Measurements from ENCODE around the gene HABP4.
A peak's percentile ranks its signal among the peaks of the same experiment; 100 is the strongest.

Gene HABP4

DNA sequence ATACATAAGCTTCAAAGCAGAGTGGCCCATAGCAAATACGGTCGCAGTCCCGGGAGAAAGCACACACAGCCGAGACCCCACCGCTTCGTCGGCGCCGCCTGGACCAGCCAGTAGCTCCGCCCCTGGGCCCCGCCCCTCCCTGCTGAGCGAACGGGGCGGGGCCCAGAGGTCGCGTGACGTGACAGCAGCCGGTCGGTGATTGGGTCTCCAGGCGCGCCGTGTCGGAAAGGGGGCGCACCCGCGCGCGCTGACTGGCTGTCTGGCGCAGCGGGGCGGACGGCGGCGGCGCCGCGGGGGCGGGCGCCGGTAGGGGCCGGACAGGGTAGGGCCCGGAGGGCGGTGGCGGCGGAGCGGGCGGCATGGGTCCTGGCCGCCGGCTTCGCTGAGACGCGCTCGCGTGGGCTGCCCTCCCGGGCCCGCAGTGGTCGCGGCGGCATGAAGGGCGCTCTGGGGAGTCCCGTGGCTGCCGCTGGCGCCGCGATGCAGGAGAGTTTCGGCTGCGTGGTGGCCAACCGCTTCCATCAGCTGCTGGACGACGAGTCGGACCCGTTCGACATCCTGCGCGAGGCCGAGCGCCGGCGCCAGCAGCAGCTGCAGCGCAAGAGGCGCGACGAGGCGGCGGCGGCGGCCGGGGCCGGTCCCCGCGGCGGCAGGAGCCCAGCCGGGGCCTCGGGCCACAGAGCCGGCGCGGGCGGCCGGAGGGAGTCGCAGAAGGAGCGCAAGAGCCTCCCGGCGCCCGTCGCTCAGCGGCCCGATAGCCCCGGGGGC is at the start of gene HABP4:
Gene HABP4 (plus strand): TSS at position 325 of the 768 bp plus-strand sequence. CDS start 111 bp downstream, at position 436.
- DNase-seq (ENCODE audit: low read depth in 2 of 2), result peak; percentile 87 to 95

GRCh38 chr9:96408409-96409280 is 41.3 kb upstream of the HABP4 start:
- no peak for DNase-seq (ENCODE audit: low read depth in 2 of 2)

- DNase-seq (ENCODE audit: low read depth in 2 of 2), result no peak
Observed at GRCh38 chr9:96411129-96411838, 38.7 kb upstream of the HABP4 start.

DNA sequence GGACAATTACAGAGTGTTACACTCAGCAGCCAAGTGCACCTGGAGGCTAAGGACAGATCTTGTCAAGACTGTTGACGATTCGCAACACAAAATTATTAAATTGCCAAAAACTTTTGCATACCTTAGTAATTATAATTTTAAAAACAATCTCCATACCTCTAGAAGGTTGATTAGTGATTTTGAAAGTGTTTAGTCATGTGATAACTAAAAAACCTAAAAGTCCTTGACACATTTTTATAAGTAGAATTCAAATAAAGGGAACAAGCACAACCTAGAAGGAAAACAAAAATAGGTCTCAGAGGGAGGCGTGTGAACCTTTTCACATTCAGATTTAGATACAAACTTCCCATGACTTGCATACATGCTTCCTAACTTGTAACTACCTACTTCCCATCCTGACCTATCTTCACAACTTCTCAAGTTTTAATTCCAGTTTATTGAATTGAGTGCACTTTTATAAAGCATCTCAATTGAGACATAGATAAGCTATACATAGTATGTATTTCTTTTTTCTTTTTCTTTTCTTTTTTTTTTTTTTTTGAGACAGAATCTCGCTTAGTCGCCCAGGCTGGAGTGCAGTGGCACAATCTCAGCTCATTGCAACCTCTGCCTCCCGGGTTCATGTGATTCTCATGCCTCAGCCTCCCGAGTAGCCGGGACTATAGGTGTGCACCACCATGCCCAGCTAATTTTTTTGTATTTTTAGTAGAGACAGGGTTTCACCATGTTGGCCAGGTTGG is 37.6 kb upstream of the HABP4 start:
- no peak for DNase-seq (ENCODE audit: low read depth in 2 of 2)

- no peak for DNase-seq (ENCODE audit: low read depth in 2 of 2)
Observed at GRCh38 chr9:96413302-96414221, 36.4 kb upstream of the HABP4 start.

DNA sequence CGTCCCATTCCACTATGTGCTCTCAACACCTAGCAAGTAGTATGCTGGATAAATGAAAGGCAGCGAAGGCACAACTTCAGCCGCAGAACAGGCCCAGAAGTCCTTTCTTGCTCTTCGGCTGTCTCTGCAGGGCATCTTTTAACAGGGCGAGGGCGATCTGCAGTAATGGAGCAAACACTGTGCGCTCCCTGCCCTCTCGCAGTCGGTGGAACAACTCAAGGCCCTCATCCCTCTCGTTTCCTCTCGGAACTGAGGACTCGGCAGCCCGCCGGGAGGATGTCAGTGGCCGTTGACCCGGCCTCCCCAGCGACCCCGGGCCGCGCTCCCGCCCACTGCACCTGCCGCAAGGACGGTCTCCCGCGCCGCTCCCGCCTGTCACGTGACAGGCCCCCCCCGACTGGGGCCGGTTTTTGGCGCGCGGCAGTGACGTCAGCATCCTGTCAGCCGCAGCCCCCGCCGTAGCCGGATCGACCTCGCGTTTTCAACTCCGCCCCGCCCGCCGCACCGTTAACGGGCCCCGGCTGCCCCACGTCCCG is 32.9 kb upstream of the HABP4 start:
- DNase-seq (ENCODE audit: low read depth in 2 of 2), result peak; percentile 81 to 86

GRCh38 chr9:96417661-96418082 is 32.3 kb upstream of the HABP4 start:
- DNase-seq (ENCODE audit: low read depth in 2 of 2), result peak; percentile 7 to 15

DNA sequence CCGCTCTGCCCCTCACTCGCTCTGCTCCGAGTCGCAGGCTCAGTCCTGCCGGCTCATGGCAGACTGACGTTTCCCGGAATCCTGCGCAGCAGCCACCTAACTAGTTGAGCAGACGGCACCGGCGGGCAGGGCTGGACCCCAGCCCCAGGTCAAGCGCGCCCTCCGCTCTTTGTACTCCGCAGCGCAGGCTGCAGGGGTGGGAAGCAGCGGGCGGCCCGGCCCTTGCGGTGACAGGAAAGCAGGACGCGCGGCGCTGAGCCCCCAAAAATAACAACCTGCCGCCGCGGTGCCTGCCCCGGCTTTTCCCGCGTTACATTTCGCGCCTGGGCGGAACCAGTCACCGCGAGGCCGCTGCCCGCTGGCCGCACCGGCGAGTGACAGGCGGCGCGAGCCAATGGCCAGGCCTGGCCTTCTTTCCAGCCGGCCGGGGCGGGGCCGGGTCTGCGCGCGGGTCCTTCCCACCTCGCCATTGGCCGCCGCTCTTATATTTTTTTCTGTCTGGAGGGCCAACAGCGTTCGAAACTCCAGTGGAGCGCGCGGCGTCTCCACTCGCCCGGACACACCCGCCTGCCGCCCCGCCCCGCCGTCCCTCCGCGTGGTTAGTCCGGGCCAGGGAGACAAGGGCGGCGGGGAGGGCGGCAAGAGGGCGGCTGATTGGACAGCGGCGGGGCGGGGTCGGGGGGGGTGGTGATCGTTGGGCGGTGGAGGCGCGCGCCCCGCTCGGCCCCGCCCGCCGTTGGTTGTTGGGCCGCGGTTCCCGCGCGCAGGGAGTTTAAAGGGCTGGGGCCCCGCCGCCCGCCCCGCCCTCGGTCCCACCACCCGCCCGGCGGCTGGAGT is 31.7 kb upstream of the HABP4 start, which contains the start of gene ZNF367:
Gene ZNF367 (minus strand): TSS at position 288 of the 837 bp plus-strand sequence. CDS start 338 bp downstream, outside the sequence.
- peak; percentile 91 to 95 for DNase-seq (ENCODE audit: low read depth in 2 of 2)

GRCh38 chr9:96418920-96419690 is 30.9 kb upstream of the HABP4 start:
- peak; percentile 24 to 52 for DNase-seq (ENCODE audit: low read depth in 2 of 2)

DNA sequence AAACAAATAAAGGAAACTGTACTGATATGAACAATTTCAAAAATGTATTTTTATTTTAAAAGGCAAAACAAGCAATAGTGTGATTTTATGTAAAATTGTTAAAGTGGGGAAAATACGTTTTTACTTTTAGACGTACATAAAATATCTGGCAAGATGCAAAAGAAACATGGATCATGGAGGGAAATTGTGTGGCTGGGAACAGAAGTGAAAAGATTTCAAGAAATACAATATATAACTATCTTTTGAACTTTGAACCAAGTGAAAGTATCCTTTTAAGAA is 30.3 kb upstream of the HABP4 start:
- DNase-seq (ENCODE audit: low read depth in 2 of 2), result no peak

DNA sequence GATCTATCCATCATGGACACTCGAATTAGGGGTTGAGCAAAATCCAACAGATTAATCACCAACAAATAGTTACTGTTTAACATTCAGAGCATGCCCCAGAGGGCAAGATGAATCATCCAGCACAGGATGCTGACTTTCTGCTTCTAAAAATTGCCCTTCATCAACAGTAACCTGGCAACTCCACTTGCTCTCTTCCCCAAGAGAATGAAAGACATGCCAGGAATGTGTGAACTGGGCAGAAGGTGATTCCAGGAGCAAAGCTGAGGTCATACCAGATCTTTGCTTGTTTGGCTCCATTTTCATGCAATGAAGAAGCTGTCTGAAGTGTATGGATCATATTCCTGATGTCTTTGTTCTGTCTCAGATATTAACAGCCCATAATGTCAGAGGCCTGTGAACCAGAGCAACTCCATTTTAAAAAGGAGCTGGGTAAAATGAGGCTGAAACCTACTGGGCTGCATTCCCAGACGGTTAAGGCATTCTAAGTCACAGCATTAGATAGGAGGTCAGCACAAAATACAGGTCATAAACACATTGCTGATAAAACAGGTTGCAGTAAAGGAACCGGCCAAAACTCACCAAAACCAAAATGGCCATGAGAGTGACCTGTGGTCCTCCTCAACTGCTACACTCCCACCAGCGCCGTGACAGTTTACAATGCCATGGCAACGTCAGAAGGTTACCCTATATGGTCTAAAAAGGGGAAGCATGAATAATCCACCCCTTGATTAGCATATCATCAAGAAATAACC is 29.3 kb upstream of the HABP4 start:
- no peak for DNase-seq (ENCODE audit: low read depth in 2 of 2)

- DNase-seq (ENCODE audit: low read depth in 2 of 2), result no peak
Observed at GRCh38 chr9:96423322-96423984, 26.5 kb upstream of the HABP4 start.

DNA sequence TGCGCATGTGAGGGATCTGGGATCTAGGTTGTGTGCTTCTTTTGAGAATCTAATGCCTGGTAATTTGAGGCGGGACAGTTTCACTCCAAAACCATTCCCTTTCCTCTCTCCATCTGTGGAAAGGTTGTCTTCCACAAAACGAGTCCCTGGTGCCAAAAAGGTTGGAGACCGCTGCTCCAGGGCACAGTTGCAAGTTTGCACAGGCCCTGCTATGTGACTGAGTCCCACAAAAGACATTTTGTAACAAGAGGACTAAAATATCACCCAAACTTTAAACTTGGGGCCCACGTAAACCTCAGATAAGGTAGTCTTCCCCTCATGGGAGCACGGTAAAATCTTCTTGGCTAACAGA is 26.0 kb upstream of the HABP4 start:
- DNase-seq (ENCODE audit: low read depth in 2 of 2), result no peak

DNA sequence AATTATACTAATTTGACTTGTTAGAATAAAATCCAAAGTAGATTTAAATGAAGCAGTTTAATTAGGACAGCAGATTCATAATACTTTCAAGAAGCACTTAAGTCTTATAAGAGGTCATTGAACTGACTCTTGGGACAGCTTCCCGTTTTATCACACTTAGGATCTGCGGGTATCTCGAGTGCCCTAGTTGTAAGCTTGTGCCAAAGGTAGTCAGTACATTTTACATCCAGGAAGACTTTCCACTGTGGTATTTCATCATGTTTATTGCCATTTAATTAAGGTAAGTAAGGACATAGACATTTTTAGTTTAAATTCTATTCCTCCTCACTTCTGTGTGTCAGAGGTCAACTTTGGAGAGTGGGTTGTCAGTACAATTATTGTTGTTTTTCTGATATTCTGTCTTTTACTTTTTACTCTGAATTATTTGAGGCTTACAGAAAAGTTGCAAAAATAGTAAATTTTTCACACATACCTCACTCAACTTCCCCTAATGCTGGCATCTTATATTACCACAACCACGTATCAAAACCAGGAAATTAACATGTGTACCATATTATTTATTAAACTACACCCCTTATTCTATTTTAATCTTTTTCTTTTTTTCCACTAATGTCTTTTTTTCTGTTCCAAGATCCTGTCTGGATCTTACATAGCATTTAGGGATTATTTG is 24.3 kb upstream of the HABP4 start:
- DNase-seq (ENCODE audit: low read depth in 2 of 2), result no peak

DNA sequence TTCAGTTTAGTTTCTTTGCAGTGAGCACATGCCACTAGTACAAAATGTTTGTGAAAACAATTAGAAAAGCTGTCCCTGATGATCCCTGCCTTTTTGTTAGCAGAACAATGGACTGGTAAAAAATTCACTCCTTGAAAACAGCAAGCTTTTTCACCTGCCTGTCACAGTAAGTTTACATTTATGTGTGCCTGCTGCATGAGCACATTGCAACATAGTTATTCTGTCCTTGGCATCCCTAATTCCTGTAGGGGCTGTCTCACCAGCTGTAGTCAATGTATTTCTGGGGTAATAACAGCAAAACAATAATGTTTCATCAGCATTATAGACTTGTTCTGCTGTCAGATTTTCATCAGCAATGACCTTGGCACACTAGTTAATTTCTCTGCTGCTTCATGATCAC is 20.2 kb upstream of the HABP4 start:
- DNase-seq (ENCODE audit: low read depth in 2 of 2), result no peak

DNA sequence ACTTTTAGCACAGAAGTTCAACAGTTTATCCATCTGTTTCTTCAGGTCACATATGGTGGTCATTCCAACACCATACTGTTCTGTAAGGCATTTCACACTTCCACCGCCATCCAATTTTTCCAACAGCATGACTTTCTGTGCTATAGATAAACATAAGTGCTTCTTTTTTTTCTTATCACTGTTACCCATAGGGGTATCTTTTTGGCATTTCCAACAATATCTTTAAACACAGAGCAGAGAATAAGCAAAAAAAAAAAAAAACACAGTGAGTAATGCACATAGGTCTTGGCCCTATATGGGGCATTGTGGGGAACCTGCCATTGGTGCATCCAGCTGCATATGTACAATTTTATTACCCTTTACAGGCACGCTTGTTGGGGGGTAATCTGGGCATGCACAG is 19.6 kb upstream of the HABP4 start:
- DNase-seq (ENCODE audit: low read depth in 2 of 2), result no peak

GRCh38 chr9:96435345-96435744 is 14.6 kb upstream of the HABP4 start:
- DNase-seq (ENCODE audit: low read depth in 2 of 2), result no peak

Data from stimulated activated CD4-positive, alpha-beta T cell treated with anti-CD3 and anti-CD28 coated beads, Interleukin-15, amount 100 ng/mL, for 48 hours (primary cell).